Measurements from ENCODE around the gene HEG1. TPM values are rescaled to one million over a fixed set of nuclear protein-coding genes. Genes with fewer than 3 reads are reported as not detected.

The HEG1 gene
- total and polyA plus RNA-seq, 2 donors (not counting 3 experiments of a cell fraction or from before 2014, with no cell fraction given) = 50.1 to 106 TPM

GRCh38 chr3:124928333-124929202 is 127.2 kb downstream of the HEG1 start:
- dilution Hi-C loops (cut with MboI; ENCODE audit: extremely low pct_ligation_motif_present, low sequenced_read_pairs) = no loop called here
- POLR2A ChIA-PET = interaction anchor here (0.7 kb wide), 1 partner anchor 238 kb away, joined by 10 read pairs; no protein-coding TSS in a partner anchor
- no peaks in the 10 kb centered on the region for H4K20me1 ChIP-seq (replicated peaks; ENCODE audit: control insufficient read depth, extremely low read depth, insufficient read depth, low read length)
- H3K79me2 ChIP-seq (ENCODE audit: control insufficient read depth, insufficient read depth, low read length) = no peaks in the 10 kb centered on the region
- H2AFZ ChIP-seq (ENCODE audit: low read depth, low read length) = peak overlapping the region; percentile 24
- H3K9ac ChIP-seq (replicated peaks; ENCODE audit: extremely low read depth, insufficient read depth, low read length) = no peak overlapping the region
- H3K36me3 ChIP-seq (ENCODE audit: control insufficient read depth in 2 of 2, extremely low read depth in 1 of 2, insufficient read depth in 2 of 2, low read length in 2 of 2) = no peaks in the 10 kb centered on the region
- BruUV-seq (replicated peaks) = no TSS peak
- TF ChIP-seq GATA2 (IDR thresholded peaks at IDR 0.05; ENCODE audit: insufficient read depth, insufficient read length, low read depth, low read length) (no peak), CTCF (IDR thresholded peaks at IDR 0.05; ENCODE audit: extremely low read depth in 1 of 2, insufficient read depth in 1 of 2, low read depth in 1 of 2, low read length in 2 of 2) (peak; percentile 69 to 74)
- peak; percentile 99 for FAIRE-seq
- CTCF ChIA-PET = interaction anchor here (0.6 to 4.1 kb wide), 25 partner anchors 10 to 656 kb away, joined by 3 to 47 read pairs (median 4); no protein-coding TSS in a partner anchor
- peaks cover 0 to 3% of the 10 kb centered on the region in 2 experiments for H3K27me3 ChIP-seq (ENCODE audit: control insufficient read depth in 2 of 2, insufficient read depth in 2 of 2, low read length in 2 of 2)
- DNase-seq (ENCODE audit: low read depth, low spot score) = peak; percentile 74
- intact Hi-C loops (cut with micrococcal nuclease) = loop anchor here (1.0 to 5.0 kb wide), 7 partner anchors 59 to 657 kb away; partner anchors contain the start of gene HEG1
- H3K27ac ChIP-seq (ENCODE audit: insufficient read depth, low read depth, low read length) = no peak overlapping the region
- no peaks in the 10 kb centered on the region for H3K9me3 ChIP-seq (replicated peaks; ENCODE audit: control insufficient read depth, insufficient read depth, low read length)
- no peak overlapping the region for H3K4me2 ChIP-seq (ENCODE audit: insufficient read depth, low read length)
- H3K4me3 ChIP-seq (replicated peaks in 1 of 3; ENCODE audit: insufficient read depth in 1 of 3, low read depth in 1 of 3, low read length in 3 of 3) = no peak overlapping the region
- no peaks in the 10 kb centered on the region for H3K9me1 ChIP-seq (replicated peaks; ENCODE audit: control insufficient read depth, extremely low read depth, insufficient read depth, low read length)
- H3K4me1 ChIP-seq (ENCODE audit: control insufficient read depth, extremely low read depth, insufficient read depth, low read length) = no peaks in the 10 kb centered on the region

GRCh38 chr3:124927574-124928045 is 128.2 kb downstream of the HEG1 start:
- TF ChIP-seq JUN (IDR thresholded peaks at IDR 0.05; ENCODE audit: borderline replicate concordance, insufficient read depth, insufficient read length, low read depth) (no peak), CTCF (IDR thresholded peaks at IDR 0.05; ENCODE audit: extremely low read depth in 1 of 2, insufficient read depth in 1 of 2, low read depth in 1 of 2, low read length in 2 of 2) (no peak), MYC (IDR thresholded peaks at IDR 0.05; ENCODE audit: low read depth, low read length) (no peak), POLR2AphosphoS5 (IDR thresholded peaks at IDR 0.05; ENCODE audit: insufficient read depth, low read depth, low read length) (no peak), POLR2A (IDR thresholded peaks at IDR 0.05; ENCODE audit: low read depth, low read length) (no peak), EZH2 (IDR thresholded peaks at IDR 0.05; ENCODE audit: borderline replicate concordance, low read depth, low read length, severe bottlenecking) (no peak), MAX (IDR thresholded peaks at IDR 0.05; ENCODE audit: insufficient read depth, insufficient read length) (no peak), GATA2 (IDR thresholded peaks at IDR 0.05; ENCODE audit: insufficient read depth, insufficient read length, low read depth, low read length) (no peak), FOS (IDR thresholded peaks at IDR 0.05; ENCODE audit: borderline replicate concordance, insufficient read depth, low read length) (no peak)
- H3K79me2 ChIP-seq (ENCODE audit: control insufficient read depth, insufficient read depth, low read length) = no peaks in the 10 kb centered on the region
- H3K27me3 ChIP-seq (ENCODE audit: control insufficient read depth in 2 of 2, insufficient read depth in 2 of 2, low read length in 2 of 2) = peaks cover 2 to 3% of the 10 kb centered on the region in 2 experiments
- no peaks in the 10 kb centered on the region for H3K36me3 ChIP-seq (ENCODE audit: control insufficient read depth in 2 of 2, extremely low read depth in 1 of 2, insufficient read depth in 2 of 2, low read length in 2 of 2)
- dilution Hi-C loops (cut with MboI; ENCODE audit: extremely low pct_ligation_motif_present, low sequenced_read_pairs) (no loop called here), intact Hi-C loops (cut with micrococcal nuclease) (loop anchor here (1.0 to 5.0 kb wide), 7 partner anchors 60 to 658 kb away; partner anchors contain the start of gene HEG1)
- ChIA-PET CTCF (interaction anchor here (0.7 to 4.1 kb wide), 14 partner anchors 9 to 659 kb away, joined by 3 to 47 read pairs (median 4); no protein-coding TSS in a partner anchor), POLR2A (no interaction called here)
- no peak overlapping the region for H2AFZ ChIP-seq (ENCODE audit: low read depth, low read length)
- FAIRE-seq (no peak), DNase-seq (ENCODE audit: low read depth, low spot score) (no peak)
- H3K9me1 ChIP-seq (replicated peaks; ENCODE audit: control insufficient read depth, extremely low read depth, insufficient read depth, low read length) = no peaks in the 10 kb centered on the region
- no peaks in the 10 kb centered on the region for H3K4me1 ChIP-seq (ENCODE audit: control insufficient read depth, extremely low read depth, insufficient read depth, low read length)
- H3K27ac ChIP-seq (ENCODE audit: insufficient read depth, low read depth, low read length) = no peak overlapping the region
- BruUV-seq (replicated peaks) = no TSS peak
- no peaks in the 10 kb centered on the region for H4K20me1 ChIP-seq (replicated peaks; ENCODE audit: control insufficient read depth, extremely low read depth, insufficient read depth, low read length)
- no peak overlapping the region for H3K4me3 ChIP-seq (replicated peaks in 1 of 3; ENCODE audit: insufficient read depth in 1 of 3, low read depth in 1 of 3, low read length in 3 of 3)
- no peaks in the 10 kb centered on the region for H3K9me3 ChIP-seq (replicated peaks; ENCODE audit: control insufficient read depth, insufficient read depth, low read length)
- H3K9ac ChIP-seq (replicated peaks; ENCODE audit: extremely low read depth, insufficient read depth, low read length) = no peak overlapping the region
- no peak overlapping the region for H3K4me2 ChIP-seq (ENCODE audit: insufficient read depth, low read length)
